Measurements from ENCODE around the gene PRC1. TPM values are rescaled to one million over a fixed set of nuclear protein-coding genes. Genes with fewer than 3 reads are reported as not detected.

Gene PRC1, protein sequence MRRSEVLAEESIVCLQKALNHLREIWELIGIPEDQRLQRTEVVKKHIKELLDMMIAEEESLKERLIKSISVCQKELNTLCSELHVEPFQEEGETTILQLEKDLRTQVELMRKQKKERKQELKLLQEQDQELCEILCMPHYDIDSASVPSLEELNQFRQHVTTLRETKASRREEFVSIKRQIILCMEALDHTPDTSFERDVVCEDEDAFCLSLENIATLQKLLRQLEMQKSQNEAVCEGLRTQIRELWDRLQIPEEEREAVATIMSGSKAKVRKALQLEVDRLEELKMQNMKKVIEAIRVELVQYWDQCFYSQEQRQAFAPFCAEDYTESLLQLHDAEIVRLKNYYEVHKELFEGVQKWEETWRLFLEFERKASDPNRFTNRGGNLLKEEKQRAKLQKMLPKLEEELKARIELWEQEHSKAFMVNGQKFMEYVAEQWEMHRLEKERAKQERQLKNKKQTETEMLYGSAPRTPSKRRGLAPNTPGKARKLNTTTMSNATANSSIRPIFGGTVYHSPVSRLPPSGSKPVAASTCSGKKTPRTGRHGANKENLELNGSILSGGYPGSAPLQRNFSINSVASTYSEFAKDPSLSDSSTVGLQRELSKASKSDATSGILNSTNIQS
- 82.1 TPM for polyA plus RNA-seq (2013, experiment 1 of 2)
- polyA plus RNA-seq (2013, experiment 2 of 2) = 82.6 TPM

DNA sequence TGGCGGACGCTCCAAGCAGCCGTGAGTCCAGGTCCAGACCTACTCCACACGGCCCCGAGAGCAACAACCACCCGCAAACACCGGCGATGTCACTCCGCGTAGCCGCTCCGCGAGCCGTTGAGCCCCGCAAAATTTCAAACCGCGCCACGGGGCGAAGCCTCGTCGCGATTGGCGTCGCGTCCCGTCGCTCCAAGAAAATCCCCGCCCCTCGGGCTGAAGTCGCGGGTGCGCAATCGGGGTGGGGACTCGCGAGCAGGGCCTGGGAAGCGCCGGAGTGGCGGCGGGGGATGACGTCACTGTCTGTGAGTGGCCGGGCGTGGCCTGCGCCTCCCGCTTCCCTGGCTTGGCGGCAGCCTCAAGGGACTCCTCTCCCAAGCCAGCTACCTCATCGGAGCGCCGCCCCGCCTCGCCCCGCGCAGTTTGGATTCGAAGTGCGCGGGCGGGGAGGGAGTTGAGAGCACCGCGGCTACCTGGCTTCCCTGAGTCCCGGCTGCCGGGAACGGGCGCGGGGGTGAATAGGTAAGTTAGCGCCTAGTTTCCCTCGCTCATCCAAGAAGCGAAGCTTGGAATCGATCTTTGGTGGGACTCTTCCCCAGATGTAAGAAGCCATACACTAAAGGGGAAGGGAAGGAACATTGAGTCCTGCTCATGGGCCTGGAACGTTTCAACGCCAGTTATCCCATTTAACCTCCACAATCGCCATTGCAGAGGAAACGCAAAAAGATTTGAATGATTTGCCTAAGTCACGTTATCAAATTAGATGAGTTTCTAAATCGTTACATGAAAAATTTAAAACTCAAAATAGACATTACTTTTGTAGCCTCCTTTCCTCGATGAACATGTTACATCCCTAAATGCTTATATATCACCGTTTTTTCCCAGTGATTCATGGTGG, at the start of gene PRC1:
TSS of gene PRC1 (minus strand) at position 119 of the 895 bp plus-strand sequence. CDS start at position 1, 118 bp downstream.
- H3K4me2 ChIP-seq (ENCODE audit: low read length) = peak within 1 kb of the TSS; percentile 53
- no CpG with 5 or more reads among the region's 75 CpGs for WGBS (ENCODE audit: extremely low coverage, insufficient coverage, low lambda C conversion rate)

DNA sequence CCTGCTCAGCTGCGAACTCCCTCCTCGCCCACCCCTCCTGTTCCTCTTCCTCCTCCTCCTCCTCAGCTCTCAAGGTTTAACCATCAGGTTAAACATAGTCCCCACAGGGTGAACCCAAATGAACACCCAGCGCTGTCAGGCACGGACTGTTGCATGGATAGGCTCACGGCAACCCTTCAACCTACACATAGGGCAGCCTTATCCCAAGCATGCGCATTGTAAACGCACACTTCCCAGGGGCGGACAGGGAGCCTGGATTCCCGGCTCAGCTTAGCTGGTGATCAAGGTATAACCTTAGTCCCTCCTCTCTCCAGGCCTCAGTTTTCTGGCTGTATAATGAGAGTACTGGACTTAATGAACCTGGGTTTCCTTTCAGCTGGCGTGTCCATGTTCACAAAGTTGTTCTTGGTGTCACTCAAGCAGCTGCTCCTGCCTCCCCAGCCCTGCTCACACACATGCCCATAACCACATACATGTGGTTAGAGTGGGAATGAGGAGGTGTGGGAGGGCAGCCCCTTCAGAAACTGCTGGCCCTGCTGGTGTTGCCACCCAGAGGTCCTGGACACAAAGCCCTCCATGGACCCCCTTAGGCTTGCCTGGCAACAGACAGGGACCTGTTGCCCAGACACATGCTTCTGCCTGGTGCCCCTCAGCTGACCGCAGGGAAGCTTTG, 49.0 kb upstream of the PRC1 start:
- Histone ChIP-seq H2AK5ac (ENCODE audit: low read length) (no peak overlapping the region), H3K9ac (ENCODE audit: low read length) (no peak overlapping the region), H3K79me1 (ENCODE audit: low read length) (no peaks in the 10 kb centered on the region), H3K56ac (ENCODE audit: low read length) (no peak overlapping the region), H3K4me3 (ENCODE audit: low read length) (no peak overlapping the region), H3K23ac (ENCODE audit: low read length) (no peak overlapping the region), H3K36me3 (ENCODE audit: control insufficient read depth, insufficient read depth, low read length) (no peaks in the 10 kb centered on the region), H3K79me2 (ENCODE audit: control insufficient read depth, insufficient read depth, low read length) (no peaks in the 10 kb centered on the region), H3K27me3 (ENCODE audit: insufficient read depth, low read length, poor library complexity) (no peaks in the 10 kb centered on the region), H3K4me1 (ENCODE audit: control insufficient read depth, low read depth, low read length) (no peaks in the 10 kb centered on the region), H3K4me2 (ENCODE audit: low read length) (no peak overlapping the region), H2BK120ac (ENCODE audit: low read depth, low read length) (no peak overlapping the region), H3K18ac (ENCODE audit: low read length) (no peak overlapping the region), H3K4ac (ENCODE audit: low read depth, low read length) (no peak overlapping the region), H2BK5ac (ENCODE audit: low read length) (no peak overlapping the region), H2BK15ac (replicated peaks; ENCODE audit: low read depth) (no peak overlapping the region), H4K8ac (ENCODE audit: low read depth, low read length) (no peak overlapping the region), H4K5ac (ENCODE audit: low read length) (no peak overlapping the region), H3K27ac (ENCODE audit: low read depth, low read length) (no peak overlapping the region)
- WGBS (ENCODE audit: extremely low coverage, insufficient coverage, low lambda C conversion rate) = no CpG with 5 or more reads among the region's 11 CpGs
- DNase-seq = no peak

More for the DNA sequence above, at the start of gene PRC1:
- Histone ChIP-seq H3K4ac (ENCODE audit: low read depth, low read length) (peak within 1 kb of the TSS; percentile 46), H3K23ac (ENCODE audit: low read length) (peak within 1 kb of the TSS; percentile 97), H2BK5ac (ENCODE audit: low read length) (peak within 1 kb of the TSS; percentile 81), H2AK5ac (ENCODE audit: low read length) (no peak within 1 kb of the TSS), H3K4me3 (ENCODE audit: low read length) (peak within 1 kb of the TSS; percentile 89), H3K9ac (ENCODE audit: low read length) (peak within 1 kb of the TSS; percentile 93), H4K5ac (ENCODE audit: low read length) (no peak within 1 kb of the TSS), H3K27ac (ENCODE audit: low read depth, low read length) (peak within 1 kb of the TSS; percentile 79), H3K4me1 (ENCODE audit: control insufficient read depth, low read depth, low read length) (no peaks in the 10 kb centered on the region), H3K79me2 (ENCODE audit: control insufficient read depth, insufficient read depth, low read length) (peaks cover 38% of the 10 kb centered on the region), H4K8ac (ENCODE audit: low read depth, low read length) (peak within 1 kb of the TSS; percentile 77), H3K56ac (ENCODE audit: low read length) (peak within 1 kb of the TSS; percentile 95), H2BK15ac (replicated peaks; ENCODE audit: low read depth) (no peak within 1 kb of the TSS), H3K27me3 (ENCODE audit: insufficient read depth, low read length, poor library complexity) (no peaks in the 10 kb centered on the region), H3K36me3 (ENCODE audit: control insufficient read depth, insufficient read depth, low read length) (peaks cover 7% of the 10 kb centered on the region), H2BK120ac (ENCODE audit: low read depth, low read length) (peak within 1 kb of the TSS; percentile 89), H3K79me1 (ENCODE audit: low read length) (peaks cover 2% of the 10 kb centered on the region), H3K18ac (ENCODE audit: low read length) (peak within 1 kb of the TSS; percentile 86)
- peak; percentile 99 for DNase-seq

DNA sequence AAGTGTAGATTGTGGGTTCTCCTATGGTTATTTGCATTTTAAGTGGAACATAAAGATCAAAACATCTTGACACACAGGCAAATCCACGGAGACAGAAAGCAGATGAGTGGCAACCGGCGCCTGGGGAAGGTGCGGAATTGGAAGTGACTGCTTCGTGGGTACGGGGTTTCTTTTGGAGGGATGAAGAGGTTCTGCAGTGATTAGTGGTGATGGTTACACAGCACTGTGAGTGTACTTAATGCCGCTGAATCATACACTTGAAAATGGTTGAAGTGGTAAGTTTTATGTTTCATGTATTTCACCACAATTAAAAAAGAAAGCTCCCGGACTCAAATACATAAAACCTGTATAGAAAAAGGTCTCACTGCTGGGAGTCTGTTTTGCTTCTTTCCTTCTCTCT, 46.5 kb upstream of the PRC1 start:
- Histone ChIP-seq H3K79me2 (ENCODE audit: control insufficient read depth, insufficient read depth, low read length) (no peaks in the 10 kb centered on the region), H3K4ac (ENCODE audit: low read depth, low read length) (no peak overlapping the region), H4K5ac (ENCODE audit: low read length) (no peak overlapping the region), H3K18ac (ENCODE audit: low read length) (no peak overlapping the region), H3K4me3 (ENCODE audit: low read length) (no peak overlapping the region), H3K36me3 (ENCODE audit: control insufficient read depth, insufficient read depth, low read length) (no peaks in the 10 kb centered on the region), H2BK5ac (ENCODE audit: low read length) (no peak overlapping the region), H3K27ac (ENCODE audit: low read depth, low read length) (no peak overlapping the region), H4K8ac (ENCODE audit: low read depth, low read length) (no peak overlapping the region), H3K4me1 (ENCODE audit: control insufficient read depth, low read depth, low read length) (no peaks in the 10 kb centered on the region), H3K79me1 (ENCODE audit: low read length) (no peaks in the 10 kb centered on the region), H2BK120ac (ENCODE audit: low read depth, low read length) (no peak overlapping the region), H2BK15ac (replicated peaks; ENCODE audit: low read depth) (no peak overlapping the region), H2AK5ac (ENCODE audit: low read length) (no peak overlapping the region), H3K27me3 (ENCODE audit: insufficient read depth, low read length, poor library complexity) (no peaks in the 10 kb centered on the region), H3K56ac (ENCODE audit: low read length) (no peak overlapping the region), H3K9ac (ENCODE audit: low read length) (no peak overlapping the region), H3K23ac (ENCODE audit: low read length) (no peak overlapping the region), H3K4me2 (ENCODE audit: low read length) (no peak overlapping the region)
- DNase-seq = no peak
- WGBS (ENCODE audit: extremely low coverage, insufficient coverage, low lambda C conversion rate) = no CpG with 5 or more reads among the region's 8 CpGs

DNA sequence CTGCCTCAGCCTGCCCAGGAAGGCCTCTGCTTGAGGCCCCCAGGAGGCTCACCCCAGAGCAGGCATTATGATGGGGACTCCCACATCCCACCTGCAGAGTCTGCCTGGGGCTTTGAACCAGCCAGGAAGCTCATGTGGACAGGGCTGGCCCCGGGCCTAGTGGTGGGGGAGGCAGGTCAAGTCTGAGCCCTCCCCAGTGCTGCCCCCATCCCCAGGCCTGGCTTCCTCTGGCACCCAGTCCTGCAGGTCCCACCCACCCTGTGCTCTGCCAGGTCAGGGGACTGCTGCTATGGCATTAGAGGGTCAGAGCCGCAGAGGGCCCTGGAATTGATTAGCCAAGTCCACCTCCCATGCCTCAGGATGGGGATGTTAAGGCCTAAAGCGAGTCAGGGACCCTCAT, 45.7 kb upstream of the PRC1 start:
- Histone ChIP-seq H3K23ac (ENCODE audit: low read length) (no peak overlapping the region), H3K4me1 (ENCODE audit: control insufficient read depth, low read depth, low read length) (no peaks in the 10 kb centered on the region), H2BK120ac (ENCODE audit: low read depth, low read length) (no peak overlapping the region), H2AK5ac (ENCODE audit: low read length) (no peak overlapping the region), H4K5ac (ENCODE audit: low read length) (no peak overlapping the region), H3K18ac (ENCODE audit: low read length) (no peak overlapping the region), H3K79me2 (ENCODE audit: control insufficient read depth, insufficient read depth, low read length) (no peaks in the 10 kb centered on the region), H3K9ac (ENCODE audit: low read length) (no peak overlapping the region), H3K56ac (ENCODE audit: low read length) (no peak overlapping the region), H3K36me3 (ENCODE audit: control insufficient read depth, insufficient read depth, low read length) (no peaks in the 10 kb centered on the region), H4K8ac (ENCODE audit: low read depth, low read length) (no peak overlapping the region), H3K4me3 (ENCODE audit: low read length) (no peak overlapping the region), H2BK5ac (ENCODE audit: low read length) (no peak overlapping the region), H3K27ac (ENCODE audit: low read depth, low read length) (no peak overlapping the region), H3K79me1 (ENCODE audit: low read length) (no peaks in the 10 kb centered on the region), H3K27me3 (ENCODE audit: insufficient read depth, low read length, poor library complexity) (no peaks in the 10 kb centered on the region), H2BK15ac (replicated peaks; ENCODE audit: low read depth) (no peak overlapping the region), H3K4me2 (ENCODE audit: low read length) (no peak overlapping the region), H3K4ac (ENCODE audit: low read depth, low read length) (no peak overlapping the region)
- no CpG with 5 or more reads among the region's 3 CpGs for WGBS (ENCODE audit: extremely low coverage, insufficient coverage, low lambda C conversion rate)
- no peak for DNase-seq

Data from mesendoderm (in vitro differentiated cells).